A549 (cell line): ENCODE results near the gene GUCA2B. TPM values are rescaled to one million over a fixed set of nuclear protein-coding genes. Genes with fewer than 3 reads are reported as not detected.

Source experiments
- ATAC-seq, 2 experiments: fragments of 200-7000 bp in 1 of 2; fragments of >200 bp in 1 of 2; cut with Nextera tagmentation in 1 of 2; cut with Tn5 transposase in 1 of 2; 3 replicates each; pipeline versions ENCODE4 v1.8.0 to v1.9.1; 2018 to 2020; ENCODE audit warnings: mild to moderate bottlenecking in 1 of 2, moderate library complexity in 1 of 2
- CTCF ChIA-PET: fragments of 300-600 bp; sonication (Branson Sonifier 250); formaldehyde crosslinking; extraction: SDS; loops from one replicate; lab custom pipeline; 2021; ENCODE audit warnings: antibody characterized with exemption, inconsistent platforms; lab: Yijun Ruan, JAX
- POLR2A ChIA-PET: fragments of 350-600 bp; formaldehyde crosslinking; extraction: SDS; loops from one replicate; lab custom pipeline; 2021; ENCODE audit warnings: antibody characterized with exemption, inconsistent platforms; lab: Yijun Ruan, JAX
- DNase-seq, 2 experiments: peaks; one replicate each; pipeline versions ENCODE4 v3.0.0 to v3.0.0-alpha.2; 2011 to 2016; ENCODE audit warnings: low read depth in 1 of 2, low spot score in 1 of 2
- FAIRE-seq: peaks from 2 replicates; lab custom pipeline; 2011; peaks lifted over from hg19 to GRCh38; lab: Jason Lieb, UNC
- H3K27ac ChIP-seq, 2 experiments: fragments of >200 bp; sonication (Bioruptor Twin); formaldehyde crosslinking; 3 replicates each; pipeline ENCODE4 v1.5.1; 2016 to 2017
- H3K4me1 ChIP-seq: fragments of >200 bp; sonication (Bioruptor Twin); formaldehyde crosslinking; 3 replicates; pipeline ENCODE4 v1.6.1; 2016
- H3K4me2 ChIP-seq: fragments of >200 bp; sonication (Bioruptor Twin); formaldehyde crosslinking; 3 replicates; pipeline ENCODE4 v1.6.1; 2016
- H3K4me3 ChIP-seq: fragments of >200 bp; sonication (Bioruptor Twin); formaldehyde crosslinking; 3 replicates; pipeline ENCODE4 v1.5.1; 2016
- H3K9me3 ChIP-seq: fragments of >200 bp; sonication (Bioruptor Twin); formaldehyde crosslinking; 3 replicates; pipeline ENCODE4 v1.6.1; 2016
- CEBPB ChIP-seq, 2 experiments: fragments of >200 bp in 1 of 2; sonication (Bioruptor Twin) in 1 of 2; formaldehyde crosslinking in 1 of 2; IDR thresholded peaks; 2 replicates each; pipeline ENCODE4 v1.6.1; 2012 to 2016
- ESRRA ChIP-seq: fragments of 150-350 bp; IDR thresholded peaks from 2 replicates; pipeline ENCODE4 v1.6.1; 2014; ENCODE audit warnings: mild to moderate bottlenecking, low read length, borderline replicate concordance
- FOSB ChIP-seq: fragments of 250-450 bp; sonication (Bioruptor Pico); IDR thresholded peaks from 2 replicates; pipeline ENCODE4 v1.5.0; 2020; ENCODE audit warnings: mild to moderate bottlenecking, moderate library complexity
- HOXA7 ChIP-seq: fragments of 250-450 bp; sonication (Bioruptor Pico); IDR thresholded peaks from 2 replicates; pipeline ENCODE4 v1.5.0; 2020; ENCODE audit warnings: mild to moderate bottlenecking, moderate library complexity
- JUN ChIP-seq, 2 experiments: fragments of >200 bp; sonication (Bioruptor Twin); formaldehyde crosslinking; IDR thresholded peaks; 2 replicates in 1 of 2; 3 replicates in 1 of 2; pipeline ENCODE4 v1.6.1; 2016 to 2017
- MAZ ChIP-seq: fragments of 150-350 bp; IDR thresholded peaks from 2 replicates; pipeline ENCODE4 v1.6.1; 2014; ENCODE audit warnings: antibody characterized with exemption, low read depth, low read length, borderline replicate concordance
- MYC ChIP-seq: IDR thresholded peaks from 2 replicates; pipeline ENCODE4 v1.6.1; 2012; ENCODE audit warnings: mild to moderate bottlenecking, inconsistent platforms, low read length, improper control_type of control experiment, borderline replicate concordance
- NFE2L2 ChIP-seq: fragments of 150-350 bp; conservative IDR thresholded peaks from 2 replicates; pipeline ENCODE4 v1.6.1; 2014; ENCODE audit warnings: low read length
- NR3C1 ChIP-seq: fragments of >200 bp; sonication (Bioruptor Twin); formaldehyde crosslinking; IDR thresholded peaks from 3 replicates; pipeline ENCODE4 v1.6.1; 2017
- PHF8 ChIP-seq: fragments of 200-600 bp; sonication (generic); IDR thresholded peaks from 2 replicates; pipeline ENCODE4 v1.6.1; 2016; ENCODE audit warnings: low read depth, mild to moderate bottlenecking, antibody characterized with exemption, moderate library complexity, borderline replicate concordance
- POLR2AphosphoS2 ChIP-seq: conservative IDR thresholded peaks from 2 replicates; pipeline ENCODE4 v1.6.1; 2012; ENCODE audit warnings: low read length, improper control_type of control experiment, inconsistent platforms
- RARB ChIP-seq: fragments of 250-450 bp; sonication (Bioruptor Pico); IDR thresholded peaks from 2 replicates; pipeline ENCODE4 v1.8.0; 2021; ENCODE audit warnings: mild to moderate bottlenecking, moderate library complexity
- RFX5 ChIP-seq: fragments of 450-650 bp; IDR thresholded peaks from 2 replicates; pipeline ENCODE4 v1.7.1; 2014; ENCODE audit warnings: antibody characterized with exemption, mild to moderate bottlenecking, moderate library complexity
- ZC3H11A ChIP-seq: fragments of 450-650 bp; IDR thresholded peaks from 2 replicates; pipeline ENCODE4 v1.6.1; 2014; ENCODE audit warnings: antibody characterized with exemption, mild to moderate bottlenecking
- ZFP36 ChIP-seq: fragments of 450-650 bp; IDR thresholded peaks from 2 replicates; pipeline ENCODE4 v1.6.1; 2014; ENCODE audit warnings: borderline replicate concordance; ENCODE audit not compliant: partially characterized antibody
- ZNF302 ChIP-seq: fragments of 250-450 bp; sonication (Bioruptor Pico); IDR thresholded peaks from 2 replicates; pipeline ENCODE4 v1.9.0; 2021; ENCODE audit warnings: inconsistent platforms, mild to moderate bottlenecking, moderate library complexity
- WGBS: methylation state at CpG from one replicate; pipeline ENCODE4 v1.1.6; 2017; ENCODE audit errors: missing lambda C conversion rate; 5-methylcytosine and 5-hydroxymethylcytosine counted together
- polyA plus RNA-seq, 4 experiments: library from polyadenylated mRNA; depleted of rRNA in 3 of 4; stranded (reverse); fragments of >200 nt; fragmentation: RNase III in 1 of 4; extraction: RNeasy Plus Mini Kit Qiagen cat#74134 plus additional on column Dnase treatment in 1 of 4; gene quantifications; 2 replicates in 3 of 4; 3 replicates in 1 of 4; pipeline ENCODE4 v1.2.3, GENCODE V29; 2011 to 2017
- TF ChIP-seq, protein P1 (sequence below): fragments of 250-450 bp; sonication (Bioruptor Pico); IDR thresholded peaks from 2 replicates; pipeline ENCODE4 v1.5.0; 2020; ENCODE audit warnings: low read depth, mild to moderate bottlenecking, moderate library complexity
- TF ChIP-seq, protein P2 (sequence below): IDR thresholded peaks from 2 replicates; pipeline ENCODE4 v1.6.1; 2012
- TF ChIP-seq, protein P3 (sequence below): fragments of >200 bp; sonication (Bioruptor Twin); formaldehyde crosslinking; IDR thresholded peaks from 3 replicates; pipeline ENCODE4 v1.5.1; 2016
- TF ChIP-seq, protein P4 (sequence below): IDR thresholded peaks from 2 replicates; pipeline ENCODE4 v1.6.1; 2012; ENCODE audit warnings: low read depth, borderline replicate concordance
- TF ChIP-seq, protein P5 (sequence below): fragments of >200 bp; sonication (Bioruptor Twin); formaldehyde crosslinking; IDR thresholded peaks from 2 replicates; pipeline ENCODE4 v1.6.1; 2016
- TF ChIP-seq, protein P6 (sequence below): IDR thresholded peaks from 2 replicates; pipeline ENCODE4 v1.6.1; 2012
- TF ChIP-seq, protein P7 (sequence below): fragments of 250-450 bp; sonication (Bioruptor Pico); IDR thresholded peaks from 2 replicates; pipeline ENCODE4 v1.5.0; 2021; ENCODE audit warnings: mild to moderate bottlenecking, moderate library complexity, borderline replicate concordance

GUCA2B gene
- polyA plus RNA-seq, 2 of the 4 experiments (the other 2 are of a cell fraction) = 0.17 TPM; not detected in 1

DNA sequence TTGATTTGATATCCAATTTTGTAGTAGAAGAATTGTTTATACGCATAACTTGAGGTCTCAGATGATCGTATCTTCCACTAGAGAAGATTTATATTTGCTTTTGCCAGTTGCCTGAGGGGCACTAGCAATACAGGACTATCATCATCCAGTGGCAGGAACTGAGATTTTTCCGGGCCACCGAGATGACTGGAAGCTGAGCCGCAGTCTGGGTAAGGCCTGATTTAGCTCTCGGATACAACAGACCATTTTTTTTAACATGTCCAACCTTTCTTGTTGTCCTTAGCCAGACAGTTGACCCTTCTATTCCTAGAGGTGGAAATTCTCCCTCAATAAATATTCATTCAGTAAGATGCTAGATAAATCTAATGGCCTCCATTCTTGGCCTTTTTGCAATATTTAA, 25.4 kb upstream of the GUCA2B start (continued):
- no peak for TF ChIP-seq ZC3H11A

DNA sequence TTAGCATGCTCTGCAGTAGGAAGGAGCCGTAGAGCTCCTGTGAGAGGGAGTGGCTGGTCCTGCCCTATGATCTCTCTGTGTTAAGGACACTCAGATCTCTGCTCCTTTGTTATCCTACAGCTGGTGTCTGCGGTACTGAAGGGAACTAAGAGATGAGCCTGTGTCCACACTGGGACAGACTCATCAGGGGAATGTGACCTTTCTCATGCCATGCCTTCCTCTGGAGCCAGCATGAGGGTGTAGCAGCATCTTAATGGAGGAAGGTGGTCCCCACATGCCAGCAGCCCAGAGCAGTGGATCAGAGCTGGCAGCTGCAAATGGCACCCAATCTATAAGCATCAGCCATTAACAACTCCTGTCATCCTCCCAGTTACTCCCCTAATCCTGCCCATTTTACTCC, 24.7 kb upstream of the GUCA2B start:
- ATAC-seq (no peak), DNase-seq (no peak), FAIRE-seq (no peak)
- ChIA-PET POLR2A (no interaction called here), CTCF (interaction anchor here (1.3 kb wide), 1 partner anchor 554 kb away, joined by 3 read pairs; no protein-coding TSS in a partner anchor)
- Histone ChIP-seq H3K4me3 (no peak overlapping the region), H3K4me1 (no peaks in the 10 kb centered on the region), H3K4me2 (no peak overlapping the region), H3K27ac (no peak overlapping the region), H3K9me3 (no peaks in the 10 kb centered on the region)
- no peak for TF ChIP-seq RARB (CRISPR knock-in tag)
- TF ChIP-seq MAZ = no peak
- TF ChIP-seq CEBPB (IDR thresholded peaks at IDR 0.05) = no peak
- 36% methylated on average over 2 of the region's 2 CpGs for WGBS

DNA sequence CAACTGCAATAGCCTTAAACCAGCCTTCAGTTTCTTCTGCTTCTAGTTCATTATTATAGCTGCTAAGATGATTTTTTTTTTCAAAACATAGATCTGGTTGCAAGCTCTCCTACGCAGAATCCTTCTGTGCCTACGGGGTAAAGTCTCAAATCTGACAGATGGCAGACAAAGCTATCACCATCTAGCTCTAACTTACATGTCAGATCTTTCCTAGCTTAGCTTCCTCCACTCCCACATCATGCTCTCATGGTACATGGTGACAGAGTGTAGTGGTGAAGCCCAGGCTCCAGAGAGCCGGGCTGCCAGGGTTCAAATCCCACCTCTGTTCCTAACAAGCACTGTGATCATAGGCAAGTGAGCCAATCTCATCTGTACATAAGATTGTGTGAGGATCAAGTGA, 24.2 kb upstream of the GUCA2B start:
- H3K4me3 ChIP-seq = no peak overlapping the region
- DNase-seq (no peak), ATAC-seq (no peak), FAIRE-seq (no peak)
- ChIA-PET POLR2A (no interaction called here), CTCF (no interaction called here)
- H3K4me2 ChIP-seq = no peak overlapping the region
- H3K9me3 ChIP-seq = no peaks in the 10 kb centered on the region
- H3K4me1 ChIP-seq = no peaks in the 10 kb centered on the region
- TF ChIP-seq, protein P1, sequence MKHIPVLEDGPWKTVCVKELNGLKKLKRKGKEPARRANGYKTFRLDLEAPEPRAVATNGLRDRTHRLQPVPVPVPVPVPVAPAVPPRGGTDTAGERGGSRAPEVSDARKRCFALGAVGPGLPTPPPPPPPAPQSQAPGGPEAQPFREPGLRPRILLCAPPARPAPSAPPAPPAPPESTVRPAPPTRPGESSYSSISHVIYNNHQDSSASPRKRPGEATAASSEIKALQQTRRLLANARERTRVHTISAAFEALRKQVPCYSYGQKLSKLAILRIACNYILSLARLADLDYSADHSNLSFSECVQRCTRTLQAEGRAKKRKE (CRISPR knock-in tag) = no peak
- TF ChIP-seq RARB (CRISPR knock-in tag) (no peak), JUN (IDR thresholded peaks at IDR 0.05) (no peak), POLR2AphosphoS2 (no peak), NFE2L2 (no peak)
- TF ChIP-seq, protein P2, sequence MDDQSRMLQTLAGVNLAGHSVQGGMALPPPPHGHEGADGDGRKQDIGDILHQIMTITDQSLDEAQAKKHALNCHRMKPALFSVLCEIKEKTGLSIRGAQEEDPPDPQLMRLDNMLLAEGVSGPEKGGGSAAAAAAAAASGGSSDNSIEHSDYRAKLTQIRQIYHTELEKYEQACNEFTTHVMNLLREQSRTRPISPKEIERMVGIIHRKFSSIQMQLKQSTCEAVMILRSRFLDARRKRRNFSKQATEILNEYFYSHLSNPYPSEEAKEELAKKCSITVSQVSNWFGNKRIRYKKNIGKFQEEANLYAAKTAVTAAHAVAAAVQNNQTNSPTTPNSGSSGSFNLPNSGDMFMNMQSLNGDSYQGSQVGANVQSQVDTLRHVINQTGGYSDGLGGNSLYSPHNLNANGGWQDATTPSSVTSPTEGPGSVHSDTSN = no peak
- 32% methylated on average over 3 of the region's 3 CpGs for WGBS
- no peak overlapping the region for H3K27ac ChIP-seq

DNA sequence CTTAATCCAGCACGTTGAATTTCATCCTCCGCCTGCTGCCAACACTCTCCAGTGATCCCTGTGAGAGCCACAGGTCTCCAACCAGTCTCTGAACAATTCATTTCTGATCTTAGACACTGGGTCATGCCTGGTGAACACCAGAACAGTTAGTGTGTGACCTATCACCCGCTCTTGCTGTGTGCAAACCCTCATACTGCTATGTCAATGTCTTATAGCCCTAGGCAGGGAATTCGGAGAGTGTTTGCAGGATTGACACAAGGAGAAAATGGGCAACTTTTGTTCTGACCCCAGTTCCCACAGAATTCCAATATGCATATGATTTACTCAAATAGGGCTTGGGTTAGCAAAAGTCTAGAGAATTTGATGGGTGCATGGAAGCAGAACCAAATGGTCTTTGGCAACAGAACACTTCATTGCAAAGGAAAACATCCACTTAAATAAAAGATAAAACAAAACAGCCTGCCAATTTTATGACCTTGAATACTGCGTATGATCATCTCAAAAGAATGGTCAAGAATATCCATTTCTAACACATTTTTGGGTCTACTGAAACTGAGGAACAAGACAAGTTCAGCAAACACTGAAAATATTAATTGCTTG, 23.0 kb upstream of the GUCA2B start:
- POLR2A ChIA-PET = no interaction called here
- no peak for FAIRE-seq
- ATAC-seq = no peak
- no peak for DNase-seq
- WGBS = 68% methylated on average over 4 of the region's 5 CpGs
- Histone ChIP-seq H3K27ac (no peak overlapping the region), H3K9me3 (no peaks in the 10 kb centered on the region), H3K4me2 (no peak overlapping the region), H3K4me3 (no peak overlapping the region), H3K4me1 (no peaks in the 10 kb centered on the region)
- CTCF ChIA-PET = interaction anchor here (1.6 kb wide), 1 partner anchor 44 kb away, joined by 4 read pairs; no protein-coding TSS in a partner anchor
- TF ChIP-seq, protein P3, sequence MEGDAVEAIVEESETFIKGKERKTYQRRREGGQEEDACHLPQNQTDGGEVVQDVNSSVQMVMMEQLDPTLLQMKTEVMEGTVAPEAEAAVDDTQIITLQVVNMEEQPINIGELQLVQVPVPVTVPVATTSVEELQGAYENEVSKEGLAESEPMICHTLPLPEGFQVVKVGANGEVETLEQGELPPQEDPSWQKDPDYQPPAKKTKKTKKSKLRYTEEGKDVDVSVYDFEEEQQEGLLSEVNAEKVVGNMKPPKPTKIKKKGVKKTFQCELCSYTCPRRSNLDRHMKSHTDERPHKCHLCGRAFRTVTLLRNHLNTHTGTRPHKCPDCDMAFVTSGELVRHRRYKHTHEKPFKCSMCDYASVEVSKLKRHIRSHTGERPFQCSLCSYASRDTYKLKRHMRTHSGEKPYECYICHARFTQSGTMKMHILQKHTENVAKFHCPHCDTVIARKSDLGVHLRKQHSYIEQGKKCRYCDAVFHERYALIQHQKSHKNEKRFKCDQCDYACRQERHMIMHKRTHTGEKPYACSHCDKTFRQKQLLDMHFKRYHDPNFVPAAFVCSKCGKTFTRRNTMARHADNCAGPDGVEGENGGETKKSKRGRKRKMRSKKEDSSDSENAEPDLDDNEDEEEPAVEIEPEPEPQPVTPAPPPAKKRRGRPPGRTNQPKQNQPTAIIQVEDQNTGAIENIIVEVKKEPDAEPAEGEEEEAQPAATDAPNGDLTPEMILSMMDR = no peak
- no peak for TF ChIP-seq PHF8
- no peak for TF ChIP-seq ZFP36
- no peak for TF ChIP-seq CEBPB (IDR thresholded peaks at IDR 0.05)
- TF ChIP-seq, protein P4, sequence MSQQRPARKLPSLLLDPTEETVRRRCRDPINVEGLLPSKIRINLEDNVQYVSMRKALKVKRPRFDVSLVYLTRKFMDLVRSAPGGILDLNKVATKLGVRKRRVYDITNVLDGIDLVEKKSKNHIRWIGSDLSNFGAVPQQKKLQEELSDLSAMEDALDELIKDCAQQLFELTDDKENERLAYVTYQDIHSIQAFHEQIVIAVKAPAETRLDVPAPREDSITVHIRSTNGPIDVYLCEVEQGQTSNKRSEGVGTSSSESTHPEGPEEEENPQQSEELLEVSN = no peak
- TF ChIP-seq, protein P5, sequence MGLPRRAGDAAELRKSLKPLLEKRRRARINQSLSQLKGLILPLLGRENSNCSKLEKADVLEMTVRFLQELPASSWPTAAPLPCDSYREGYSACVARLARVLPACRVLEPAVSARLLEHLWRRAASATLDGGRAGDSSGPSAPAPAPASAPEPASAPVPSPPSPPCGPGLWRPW = no peak
- no peak for TF ChIP-seq HOXA7 (CRISPR knock-in tag)
- no peak for TF ChIP-seq ZNF302
- no peak for TF ChIP-seq NR3C1
- TF ChIP-seq FOSB = no peak
- no peak for TF ChIP-seq MYC
- TF ChIP-seq, protein P6, sequence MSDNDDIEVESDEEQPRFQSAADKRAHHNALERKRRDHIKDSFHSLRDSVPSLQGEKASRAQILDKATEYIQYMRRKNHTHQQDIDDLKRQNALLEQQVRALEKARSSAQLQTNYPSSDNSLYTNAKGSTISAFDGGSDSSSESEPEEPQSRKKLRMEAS = no peak
- TF ChIP-seq, protein P7, sequence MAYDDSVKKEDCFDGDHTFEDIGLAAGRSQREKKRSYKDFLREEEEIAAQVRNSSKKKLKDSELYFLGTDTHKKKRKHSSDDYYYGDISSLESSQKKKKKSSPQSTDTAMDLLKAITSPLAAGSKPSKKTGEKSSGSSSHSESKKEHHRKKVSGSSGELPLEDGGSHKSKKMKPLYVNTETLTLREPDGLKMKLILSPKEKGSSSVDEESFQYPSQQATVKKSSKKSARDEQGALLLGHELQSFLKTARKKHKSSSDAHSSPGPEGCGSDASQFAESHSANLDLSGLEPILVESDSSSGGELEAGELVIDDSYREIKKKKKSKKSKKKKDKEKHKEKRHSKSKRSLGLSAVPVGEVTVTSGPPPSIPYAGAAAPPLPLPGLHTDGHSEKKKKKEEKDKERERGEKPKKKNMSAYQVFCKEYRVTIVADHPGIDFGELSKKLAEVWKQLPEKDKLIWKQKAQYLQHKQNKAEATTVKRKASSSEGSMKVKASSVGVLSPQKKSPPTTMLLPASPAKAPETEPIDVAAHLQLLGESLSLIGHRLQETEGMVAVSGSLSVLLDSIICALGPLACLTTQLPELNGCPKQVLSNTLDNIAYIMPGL (CRISPR knock-in tag) = no peak
- no peak for TF ChIP-seq RFX5
- no peak for TF ChIP-seq ESRRA
- TF ChIP-seq, protein P2 = no peak
